Raji (cell line): ENCODE measurements around the gene GALNT1.

ENCODE experiments used
- POLR2A ChIP-seq: IDR thresholded peaks from 2 replicates; pipeline ENCODE4 v1.6.1; 2011; ENCODE audit warnings: low read depth, low read length, control low read depth; ENCODE audit not compliant: insufficient read depth

The GALNT1 gene

GRCh38 chr18:35624146-35624545 lies 42.6 kb downstream of the GALNT1 start:
- TF ChIP-seq POLR2A: no peak

- no peak for TF ChIP-seq POLR2A
Measured at GRCh38 chr18:35625232-35625631, 43.7 kb downstream of the GALNT1 start.

DNA sequence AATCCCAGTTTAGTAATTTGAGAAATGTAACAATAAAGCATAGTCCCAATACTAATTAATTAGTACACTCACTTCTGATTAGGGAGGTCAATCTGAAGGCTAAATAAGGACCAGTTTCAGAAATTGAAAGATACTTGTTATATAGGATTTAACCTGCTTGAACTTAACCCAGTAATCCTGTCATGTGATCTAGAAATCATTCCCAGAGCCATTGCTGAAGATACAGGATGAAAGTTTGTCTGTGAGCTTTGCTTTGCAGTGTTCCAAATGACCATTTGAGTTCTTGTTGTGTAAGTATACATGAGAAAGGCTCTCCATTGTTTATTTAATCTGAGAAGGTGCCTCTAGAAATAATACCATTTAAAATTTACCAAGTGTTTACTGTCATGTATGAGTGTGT lies 52.2 kb downstream of the GALNT1 start:
- TF ChIP-seq POLR2A: no peak

GRCh38 chr18:35634323-35634722 lies 52.8 kb downstream of the GALNT1 start:
- no peak for TF ChIP-seq POLR2A

DNA sequence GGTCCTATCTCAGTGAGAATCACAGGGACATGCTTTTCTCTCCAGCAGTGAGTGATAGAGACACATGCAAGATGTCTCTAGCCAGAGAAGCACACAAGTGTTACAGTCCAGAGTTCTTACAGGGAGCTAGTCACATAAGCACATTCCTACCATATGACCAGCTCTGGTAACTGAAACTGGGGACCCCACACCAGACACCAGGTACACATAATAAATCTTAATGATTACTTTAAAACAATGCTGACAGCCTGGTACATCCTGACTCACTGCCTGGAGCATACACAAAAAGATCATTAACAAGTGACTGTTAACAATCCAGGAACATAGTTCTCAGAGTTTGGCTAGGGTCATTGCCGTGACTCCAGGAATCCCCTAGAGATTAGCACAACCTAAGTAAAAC lies 53.6 kb downstream of the GALNT1 start:
- TF ChIP-seq POLR2A: no peak

GRCh38 chr18:35637227-35637626 lies 55.7 kb downstream of the GALNT1 start:
- TF ChIP-seq POLR2A: no peak

- TF ChIP-seq POLR2A: no peak
Measured at GRCh38 chr18:35639296-35639695, 57.8 kb downstream of the GALNT1 start.

- no peak for TF ChIP-seq POLR2A
Measured at GRCh38 chr18:35641467-35641866, 59.9 kb downstream of the GALNT1 start.

DNA sequence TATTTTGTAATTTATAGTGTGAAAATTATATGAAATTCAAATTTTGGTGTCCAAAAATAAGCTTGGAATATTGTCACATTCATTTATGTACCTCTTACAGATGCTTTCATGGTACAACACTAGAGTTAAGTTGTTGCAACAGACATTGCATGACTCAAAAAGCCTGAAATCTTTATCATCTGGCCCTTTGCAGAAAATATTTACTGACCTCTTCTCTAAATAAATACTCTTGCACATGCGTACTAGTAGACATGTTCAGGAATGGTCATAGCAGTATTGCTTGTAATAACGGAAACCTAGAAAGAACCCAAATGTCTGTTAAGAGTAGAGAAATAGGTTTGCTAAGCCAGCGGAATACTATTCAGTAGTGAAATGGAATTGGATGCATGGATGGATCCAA lies 60.4 kb downstream of the GALNT1 start:
- no peak for TF ChIP-seq POLR2A

- no peak for TF ChIP-seq POLR2A
Measured at GRCh38 chr18:35642802-35643201, 61.3 kb downstream of the GALNT1 start.

DNA sequence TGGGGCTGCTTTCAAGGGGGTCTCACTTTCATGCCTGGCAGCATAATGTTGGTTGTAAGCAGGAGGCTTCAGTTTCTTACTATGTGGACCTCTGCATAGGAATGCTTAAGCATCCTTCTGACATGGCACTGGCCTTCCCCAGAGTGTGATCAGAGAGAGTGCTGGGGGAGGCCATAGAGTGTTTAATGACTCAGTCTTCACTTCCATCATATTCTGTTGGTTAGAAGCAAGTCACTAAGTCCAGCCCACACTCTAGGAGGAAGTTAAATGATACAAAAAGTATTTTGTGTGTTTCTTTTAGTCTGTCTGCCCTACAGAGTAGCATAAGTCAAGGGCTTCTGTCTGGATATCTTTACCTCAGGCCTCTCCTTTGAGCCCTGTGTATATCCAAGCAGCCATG lies 64.9 kb downstream of the GALNT1 start:
- no peak for TF ChIP-seq POLR2A

- TF ChIP-seq POLR2A: no peak
Measured at GRCh38 chr18:35653392-35654135, 72.0 kb downstream of the GALNT1 start.

- no peak for TF ChIP-seq POLR2A
Measured at GRCh38 chr18:35658112-35658511, 76.6 kb downstream of the GALNT1 start.

GRCh38 chr18:35661483-35662146 lies 80.1 kb downstream of the GALNT1 start:
- TF ChIP-seq POLR2A: no peak

- TF ChIP-seq POLR2A: no peak
Measured at GRCh38 chr18:35662293-35663062, 80.9 kb downstream of the GALNT1 start.
